Measurements from ENCODE around the gene PLEKHA1.

Gene PLEKHA1

DNA sequence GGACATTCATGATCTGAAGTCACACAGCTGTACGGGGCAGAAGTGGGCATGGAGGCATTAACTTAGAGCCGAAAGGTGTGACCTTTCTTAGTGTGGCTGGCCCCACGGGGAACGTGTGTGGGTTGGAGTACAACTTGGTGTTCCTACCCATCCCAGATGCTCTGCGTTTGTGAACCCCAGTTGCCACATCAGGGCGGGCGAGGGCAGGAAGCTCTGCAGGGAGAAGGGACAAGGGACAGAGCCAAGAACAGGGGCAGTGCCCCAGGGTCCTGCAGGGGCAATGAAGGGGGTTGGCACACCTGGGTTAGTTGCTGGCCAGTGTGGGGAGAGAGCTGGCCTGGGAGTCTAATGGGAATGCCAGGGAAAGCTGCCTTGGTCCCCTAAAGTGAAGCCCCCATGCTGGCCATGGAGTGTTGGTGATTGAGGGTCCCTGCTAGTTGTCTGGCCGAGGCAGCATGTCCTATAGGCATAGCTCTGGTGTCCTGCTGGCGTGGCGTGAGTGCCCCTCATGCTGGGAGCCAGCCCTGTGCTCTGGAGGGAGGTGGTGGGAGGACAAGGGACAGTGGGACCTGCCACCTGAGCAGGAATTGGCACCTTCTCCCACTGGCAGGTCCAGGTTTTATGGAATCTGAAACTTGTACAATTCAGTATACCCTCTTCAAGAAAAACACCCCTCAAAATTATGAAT, 105.8 kb downstream of the PLEKHA1 start:
- no peak for DNase-seq (ENCODE audit: low read depth)

DNA sequence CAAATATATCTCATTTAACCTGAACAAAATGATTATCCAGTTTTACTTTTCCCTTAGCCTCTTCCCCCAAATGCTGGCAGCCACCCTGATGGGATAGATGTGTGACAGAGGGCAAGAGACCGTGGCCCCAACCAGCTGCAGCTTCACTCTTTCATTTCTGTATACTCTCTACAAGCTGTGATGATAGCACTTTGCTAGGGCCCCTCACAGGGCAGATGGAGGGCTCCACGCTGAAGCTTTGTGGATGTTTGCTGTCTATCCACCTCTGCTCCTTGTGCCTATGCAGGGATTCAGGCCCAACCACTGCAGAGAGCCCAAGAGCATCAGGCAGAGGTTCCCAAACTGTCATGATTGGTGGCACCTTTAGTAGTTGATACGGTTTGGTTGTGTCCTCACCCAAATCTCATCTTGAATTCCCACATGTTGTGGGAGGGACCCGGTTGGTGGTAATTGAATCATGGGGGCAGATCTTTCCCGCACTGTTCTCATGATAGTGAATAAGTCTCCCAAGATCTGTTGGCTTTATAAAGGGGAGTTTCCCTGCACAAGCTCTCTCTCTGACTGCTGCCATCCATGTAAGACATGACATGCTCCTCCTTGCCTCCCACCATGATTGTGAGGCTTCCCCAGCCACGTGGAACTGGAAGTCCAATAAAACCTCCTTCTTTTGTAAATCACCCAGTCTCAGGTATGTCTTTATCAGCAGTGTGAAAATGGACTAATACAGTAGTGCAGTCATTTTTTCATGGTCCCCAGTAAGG, 107.0 kb downstream of the PLEKHA1 start:
- DNase-seq (ENCODE audit: low read depth) = no peak

Measured in stimulated activated CD8-positive, alpha-beta memory T cell treated with anti-CD3 and anti-CD28 coated beads, Interleukin-4, amount 100 ng/mL, for 24 hours (primary cell).